ENCODE data around the gene KNDC1.

Gene KNDC1

DNA sequence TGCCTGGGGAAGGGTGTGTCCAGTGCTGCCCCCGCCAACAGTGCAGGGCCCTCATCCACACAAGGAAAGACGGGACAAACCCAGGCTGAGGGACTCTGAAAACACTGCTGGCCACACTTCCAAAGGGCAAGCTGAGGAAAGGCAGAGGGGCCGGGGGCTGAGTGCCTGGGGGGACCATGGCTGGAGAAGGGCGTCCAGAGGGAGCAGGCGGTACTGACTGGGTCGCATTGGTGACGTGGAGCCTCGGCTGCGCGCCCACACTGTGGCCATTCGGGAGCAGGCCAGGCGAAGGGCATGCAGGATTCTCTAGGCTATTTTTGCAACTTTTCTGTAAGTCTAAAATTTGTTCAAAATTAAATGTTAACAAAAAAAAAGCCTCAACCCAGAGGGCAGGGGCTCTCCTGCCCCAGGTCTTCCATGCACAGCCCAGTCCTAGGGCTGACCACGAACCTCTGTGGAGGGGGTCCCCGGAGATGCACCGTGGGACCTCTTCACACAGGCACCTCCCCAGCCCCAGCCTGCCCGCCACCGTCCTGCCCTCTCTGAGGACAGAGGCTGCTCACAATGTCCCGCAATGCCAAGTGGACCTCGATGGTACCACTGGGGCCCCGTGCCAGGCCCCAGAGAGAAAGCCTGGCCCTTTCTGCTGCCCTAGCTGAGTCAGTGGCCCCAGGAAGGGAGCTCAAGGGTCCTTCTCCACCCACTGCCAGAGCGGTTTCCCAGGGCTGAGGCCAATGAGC lies 106.2 kb downstream of the KNDC1 start:
- no peak for DNase-seq

DNA sequence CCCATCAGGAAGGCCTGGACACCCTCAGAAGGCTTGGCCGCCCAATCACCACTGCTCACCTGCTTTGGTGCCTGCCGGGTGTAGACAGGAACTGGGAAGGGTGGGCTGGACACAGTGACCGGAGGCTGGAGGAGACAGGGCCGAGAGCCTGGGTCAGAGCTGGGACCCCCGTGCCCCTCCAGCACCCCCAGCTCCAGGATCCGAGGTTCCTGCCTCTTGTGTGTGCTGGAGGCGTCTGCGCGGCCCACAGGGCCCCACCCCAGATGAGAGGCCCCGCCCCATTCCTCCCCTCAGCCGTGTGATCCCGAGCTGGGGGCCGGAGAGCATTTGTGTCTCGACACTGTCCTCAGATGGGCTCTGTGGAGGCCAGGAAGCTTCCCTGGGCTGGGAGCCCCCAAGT lies 107.3 kb downstream of the KNDC1 start:
- TF ChIP-seq POLR2A (IDR thresholded peaks at IDR 0.05; ENCODE audit: low read length) (no peak), GATA1 (IDR thresholded peaks at IDR 0.05; ENCODE audit: low read depth, low read length) (no peak)
- DNase-seq = no peak

More for the DNA sequence above, 106.2 kb downstream of the KNDC1 start:
- no peak for TF ChIP-seq POLR2A (IDR thresholded peaks at IDR 0.05; ENCODE audit: low read length)
- TF ChIP-seq GATA1 (IDR thresholded peaks at IDR 0.05; ENCODE audit: low read depth, low read length) = no peak

GRCh38 chr10:133267829-133268228 lies 107.8 kb downstream of the KNDC1 start:
- no peak for DNase-seq
- TF ChIP-seq POLR2A (IDR thresholded peaks at IDR 0.05; ENCODE audit: low read length) (no peak), GATA1 (IDR thresholded peaks at IDR 0.05; ENCODE audit: low read depth, low read length) (no peak)

GRCh38 chr10:133268532-133268931 lies 108.5 kb downstream of the KNDC1 start:
- DNase-seq = no peak
- TF ChIP-seq POLR2A (IDR thresholded peaks at IDR 0.05; ENCODE audit: low read length) (no peak), GATA1 (IDR thresholded peaks at IDR 0.05; ENCODE audit: low read depth, low read length) (no peak)

GRCh38 chr10:133269367-133269766 lies 109.3 kb downstream of the KNDC1 start:
- TF ChIP-seq POLR2A (IDR thresholded peaks at IDR 0.05; ENCODE audit: low read length) (no peak), GATA1 (IDR thresholded peaks at IDR 0.05; ENCODE audit: low read depth, low read length) (no peak)
- DNase-seq = no peak

DNA sequence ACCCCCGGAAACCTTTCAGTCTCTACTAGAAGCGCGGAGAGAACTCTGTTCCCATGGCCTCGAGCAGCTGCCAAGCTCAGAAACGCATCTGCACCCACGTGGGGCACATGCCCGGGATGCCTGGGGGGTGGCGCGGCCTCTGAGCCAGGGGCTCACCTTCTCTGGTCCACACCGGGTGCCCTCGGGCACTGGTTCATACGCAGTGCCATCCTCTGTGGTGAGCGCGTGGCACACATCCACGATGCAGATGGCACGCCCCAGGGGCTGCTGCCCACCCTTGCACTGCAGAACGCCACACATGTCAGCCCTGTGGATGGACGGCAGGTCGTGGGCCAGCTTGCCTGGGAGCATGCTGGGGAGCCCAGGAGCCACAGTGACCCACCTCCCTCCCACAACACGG lies 110.2 kb downstream of the KNDC1 start:
- no peak for TF ChIP-seq GATA1 (IDR thresholded peaks at IDR 0.05; ENCODE audit: low read depth, low read length)
- DNase-seq = no peak

DNA sequence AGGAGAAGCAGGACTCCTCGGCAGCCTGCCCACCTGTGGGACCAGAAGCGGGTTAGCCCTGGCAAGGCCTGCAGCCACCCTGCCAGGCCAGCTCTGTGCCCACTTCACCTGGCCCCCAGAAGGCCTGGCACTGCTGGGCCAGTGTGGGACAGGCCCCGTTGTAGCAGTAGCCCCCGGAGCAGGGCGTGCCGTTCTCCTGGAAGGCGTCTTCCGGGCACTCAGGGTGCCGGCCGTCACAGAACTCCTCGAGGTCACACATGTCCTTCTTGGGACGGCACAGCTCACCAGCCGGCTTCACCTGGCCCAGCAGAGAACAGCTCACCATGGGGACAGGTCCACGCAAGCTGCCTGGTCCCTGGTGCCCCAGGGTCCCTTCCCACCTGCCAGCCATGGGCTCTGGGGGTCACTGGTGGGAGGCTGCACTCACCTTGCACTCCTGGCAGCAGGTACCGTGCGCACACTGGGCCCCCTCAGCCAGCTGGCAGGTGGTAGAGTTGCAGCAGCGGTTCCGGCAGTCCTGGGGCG lies 110.8 kb downstream of the KNDC1 start:
- DNase-seq = no peak
- TF ChIP-seq GATA1 (IDR thresholded peaks at IDR 0.05; ENCODE audit: low read depth, low read length) (no peak), POLR2A (IDR thresholded peaks at IDR 0.05; ENCODE audit: low read length) (no peak)

DNA sequence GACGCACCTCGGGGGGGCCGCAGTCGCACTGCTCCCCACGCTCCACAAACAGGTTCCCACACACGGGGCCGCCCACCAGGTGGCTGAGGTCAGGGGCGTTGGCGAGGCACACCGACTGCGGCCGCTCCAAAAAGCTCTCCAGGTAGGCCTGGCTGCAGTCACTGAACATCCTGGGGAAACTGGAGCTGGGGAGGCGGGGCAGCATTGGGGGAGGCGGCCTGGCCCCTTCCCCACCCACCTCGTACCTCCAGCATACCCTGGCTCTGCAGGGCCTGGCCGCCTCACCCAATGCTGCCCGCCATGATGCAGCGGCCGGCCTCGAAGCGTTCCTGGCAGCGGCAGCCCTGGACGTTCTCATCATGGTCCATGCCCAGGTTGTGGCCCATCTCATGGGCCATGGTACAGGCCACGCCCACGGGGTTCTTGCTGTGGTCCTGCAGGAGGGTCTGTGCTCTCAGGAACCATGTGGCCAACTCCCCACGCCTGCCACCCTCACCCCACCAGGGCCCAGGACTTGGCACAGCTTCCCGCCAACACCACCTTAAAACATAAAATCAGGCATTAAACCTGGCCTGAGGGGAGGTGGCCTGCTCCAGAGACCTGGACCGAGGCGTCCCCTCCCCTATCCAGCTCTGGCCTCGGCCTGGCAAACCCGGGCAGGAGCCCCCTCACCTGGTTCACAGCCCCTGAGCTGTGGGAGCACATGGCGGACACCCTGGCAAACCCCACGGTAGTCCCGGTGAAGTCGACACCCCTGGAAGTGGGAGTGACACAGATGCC lies 111.7 kb downstream of the KNDC1 start:
- no peak for TF ChIP-seq POLR2A (IDR thresholded peaks at IDR 0.05; ENCODE audit: low read length)
- TF ChIP-seq GATA1 (IDR thresholded peaks at IDR 0.05; ENCODE audit: low read depth, low read length) = no peak

GRCh38 chr10:133272301-133272963 lies 112.4 kb downstream of the KNDC1 start:
- no peak for DNase-seq
- TF ChIP-seq GATA1 (IDR thresholded peaks at IDR 0.05; ENCODE audit: low read depth, low read length) (no peak), POLR2A (IDR thresholded peaks at IDR 0.05; ENCODE audit: low read length) (no peak)

More for the DNA sequence above, 111.7 kb downstream of the KNDC1 start:
- DNase-seq = no peak

DNA sequence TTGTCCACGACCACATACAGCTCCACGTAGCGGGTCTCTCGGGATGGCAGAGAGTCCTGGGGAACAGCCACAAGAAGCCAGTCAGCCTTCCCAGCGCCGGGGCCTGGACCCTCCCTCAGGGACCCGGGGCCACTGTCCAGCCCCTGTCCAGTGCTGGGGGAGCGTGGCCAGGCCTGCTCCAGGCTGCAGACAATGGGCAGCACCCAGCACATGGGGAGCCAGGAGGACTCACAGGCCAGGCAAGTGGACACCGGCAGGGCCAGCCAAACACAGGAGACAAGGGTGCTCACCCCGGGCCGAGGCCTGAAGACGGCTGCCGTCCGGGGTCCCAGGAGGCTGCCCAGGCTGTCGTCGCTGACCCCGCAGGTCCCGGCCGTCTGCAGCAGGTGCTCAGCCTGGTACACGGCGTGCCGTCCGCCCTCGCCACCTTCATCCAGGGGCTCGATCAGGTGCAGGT lies 113.0 kb downstream of the KNDC1 start:
- TF ChIP-seq GATA1 (IDR thresholded peaks at IDR 0.05; ENCODE audit: low read depth, low read length) (no peak), POLR2A (IDR thresholded peaks at IDR 0.05; ENCODE audit: low read length) (no peak)
- no peak for DNase-seq

- no peak for DNase-seq
- TF ChIP-seq POLR2A (IDR thresholded peaks at IDR 0.05; ENCODE audit: low read length) = no peak
- TF ChIP-seq GATA1 (IDR thresholded peaks at IDR 0.05; ENCODE audit: low read depth, low read length) = no peak
Observed at GRCh38 chr10:133273534-133274143, 113.6 kb downstream of the KNDC1 start.

DNA sequence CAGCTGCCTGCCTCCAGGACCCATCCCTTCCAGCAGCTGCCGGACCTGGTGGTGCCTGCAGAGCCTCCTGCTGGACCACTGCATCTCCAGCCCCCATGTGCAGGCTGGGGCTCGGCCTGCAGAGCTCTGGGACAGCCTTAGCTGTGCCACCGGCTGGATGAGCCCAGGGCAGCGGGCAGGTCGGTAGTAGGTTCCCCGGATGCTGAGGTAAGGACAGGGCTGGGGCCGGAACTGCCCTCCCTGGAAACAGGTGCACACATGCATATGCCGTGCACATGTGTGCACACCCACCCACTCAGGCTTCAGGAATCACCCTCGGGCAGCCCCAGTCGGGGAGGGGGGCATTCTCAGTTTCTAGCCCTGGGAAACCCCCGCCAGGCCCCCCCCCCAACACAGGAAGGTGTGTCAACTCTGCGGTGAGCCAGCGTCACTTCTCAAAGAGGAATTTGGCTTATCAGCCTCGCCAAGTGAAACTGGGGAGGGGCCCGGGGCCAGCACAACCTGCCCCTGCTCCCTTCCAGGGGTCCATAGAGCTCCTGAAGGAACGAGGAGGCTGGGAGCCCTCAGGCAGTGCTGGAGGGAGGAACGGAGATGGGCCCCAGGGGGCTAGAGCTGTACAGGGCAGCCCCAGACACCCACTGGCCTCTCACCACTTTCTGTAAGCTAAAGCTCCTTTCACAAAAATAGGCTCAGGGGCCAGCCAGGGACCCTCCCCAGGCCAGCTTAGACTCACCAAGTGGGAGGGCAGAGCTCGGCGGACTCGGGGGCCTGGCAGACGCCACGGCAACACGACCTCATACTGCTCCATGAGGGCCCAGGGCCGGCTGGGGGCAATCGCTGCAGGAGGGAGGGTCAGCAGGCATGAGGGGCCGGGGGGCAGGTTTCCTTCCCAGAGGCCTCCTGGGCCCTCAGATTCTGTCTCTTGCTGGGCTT lies 115.0 kb downstream of the KNDC1 start:
- DNase-seq = peak; percentile 69
- TF ChIP-seq POLR2A (IDR thresholded peaks at IDR 0.05; ENCODE audit: low read length) (no peak), GATA1 (IDR thresholded peaks at IDR 0.05; ENCODE audit: low read depth, low read length) (no peak)

DNA sequence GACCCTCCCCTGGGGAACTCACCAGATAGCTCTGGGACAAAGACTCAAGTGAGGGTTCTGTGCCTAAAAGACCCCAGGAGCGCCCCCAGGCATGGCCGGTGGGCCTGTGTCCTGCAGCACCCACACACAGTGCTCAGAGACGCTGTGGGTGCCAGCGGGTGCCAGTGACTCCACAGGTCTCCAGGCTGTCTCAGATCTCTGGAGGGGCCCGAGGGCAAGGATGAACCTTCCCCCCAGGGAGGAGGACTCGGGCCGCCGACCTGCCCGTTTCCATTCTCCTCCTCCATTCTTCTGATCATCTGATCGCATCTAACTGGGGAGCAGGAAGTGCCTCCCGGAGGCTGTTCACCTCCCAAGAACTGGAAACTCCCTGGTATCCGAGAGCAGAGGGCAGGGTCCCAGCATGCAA lies 115.7 kb downstream of the KNDC1 start:
- DNase-seq = peak; percentile 57 to 59
- TF ChIP-seq GATA1 (IDR thresholded peaks at IDR 0.05; ENCODE audit: low read depth, low read length) (no peak), POLR2A (IDR thresholded peaks at IDR 0.05; ENCODE audit: low read length) (no peak)

All from erythroblast (primary cell).